ENCODE measurements around the gene TSPAN9. TPM values are rescaled to one million over a fixed set of nuclear protein-coding genes. Genes with fewer than 3 reads are reported as not detected.

The TSPAN9 gene
- total and polyA plus RNA-seq, 10 of the 15 experiments (the other 5 are each of a cell fraction or from before 2014, with no cell fraction given): 0.03 to 1.0 (median 0.12) TPM; not detected in 5

- in situ Hi-C loops (cut with MboI): no loop called here
- Histone ChIP-seq H3K36me3 (ENCODE audit: control insufficient read depth in 2 of 2, insufficient read depth in 2 of 2, low read length in 1 of 2) (no peaks in the 10 kb centered on the region), H3K4me3 (no peak overlapping the region), H3K27ac (ENCODE audit: control insufficient read depth, insufficient read depth) (no peak overlapping the region), H3K9me3 (replicated peaks; ENCODE audit: control insufficient read depth, insufficient read depth, low read length) (no peaks in the 10 kb centered on the region), H2AFZ (ENCODE audit: control insufficient read depth, low read depth, low read length) (no peak overlapping the region), H3K79me2 (ENCODE audit: control insufficient read depth, insufficient read depth, low read length) (no peaks in the 10 kb centered on the region), H4K20me1 (ENCODE audit: control insufficient read depth, insufficient read depth) (no peaks in the 10 kb centered on the region), H3K4me1 (ENCODE audit: control insufficient read depth, insufficient read depth, low read length) (peaks cover 12% of the 10 kb centered on the region), H3K4me2 (ENCODE audit: control insufficient read depth, insufficient read depth) (no peak overlapping the region), H3K9ac (ENCODE audit: control insufficient read depth, insufficient read depth, low read length) (no peak overlapping the region), H3K27me3 (replicated peaks in 1 of 2; ENCODE audit: control insufficient read depth in 2 of 2, insufficient read depth in 2 of 2, low read length in 1 of 2) (peaks cover 0 to 3% of the 10 kb centered on the region in 2 experiments; a peak in 2 of 4 replicates)
- 93% methylated on average over 8 of the region's 8 CpGs for WGBS (ENCODE audit: insufficient coverage, insufficient replicate concordance, low lambda C conversion rate, missing lambda C conversion rate)
- SMC1A ChIA-PET (ENCODE audit: uncharacterized antibody, unreplicated experiment): no interaction called here
- RAD21 ChIA-PET (ENCODE audit: unreplicated experiment): no interaction called here
- FAIRE-seq: no peak
- ATAC-seq: no peak
- CTCF ChIA-PET: no interaction called here
- no TSS peak for BruUV-seq (replicated peaks)
- no peak for TF ChIP-seq ZNF622 (IDR thresholded peaks at IDR 0.05)
- TF ChIP-seq NFIC (IDR thresholded peaks at IDR 0.05; ENCODE audit: low read depth, low read length): no peak
- TF ChIP-seq ZNF207 (IDR thresholded peaks at IDR 0.05; ENCODE audit: borderline replicate concordance): no peak
- no peak for TF ChIP-seq JUNB (IDR thresholded peaks at IDR 0.05)
- TF ChIP-seq, protein P1, sequence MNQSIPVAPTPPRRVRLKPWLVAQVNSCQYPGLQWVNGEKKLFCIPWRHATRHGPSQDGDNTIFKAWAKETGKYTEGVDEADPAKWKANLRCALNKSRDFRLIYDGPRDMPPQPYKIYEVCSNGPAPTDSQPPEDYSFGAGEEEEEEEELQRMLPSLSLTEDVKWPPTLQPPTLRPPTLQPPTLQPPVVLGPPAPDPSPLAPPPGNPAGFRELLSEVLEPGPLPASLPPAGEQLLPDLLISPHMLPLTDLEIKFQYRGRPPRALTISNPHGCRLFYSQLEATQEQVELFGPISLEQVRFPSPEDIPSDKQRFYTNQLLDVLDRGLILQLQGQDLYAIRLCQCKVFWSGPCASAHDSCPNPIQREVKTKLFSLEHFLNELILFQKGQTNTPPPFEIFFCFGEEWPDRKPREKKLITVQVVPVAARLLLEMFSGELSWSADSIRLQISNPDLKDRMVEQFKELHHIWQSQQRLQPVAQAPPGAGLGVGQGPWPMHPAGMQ (IDR thresholded peaks at IDR 0.05; ENCODE audit: borderline replicate concordance): no peak
- no peak for TF ChIP-seq ZNF384 (IDR thresholded peaks at IDR 0.05; ENCODE audit: borderline replicate concordance, low read depth, low read length)
- TF ChIP-seq, protein P2, sequence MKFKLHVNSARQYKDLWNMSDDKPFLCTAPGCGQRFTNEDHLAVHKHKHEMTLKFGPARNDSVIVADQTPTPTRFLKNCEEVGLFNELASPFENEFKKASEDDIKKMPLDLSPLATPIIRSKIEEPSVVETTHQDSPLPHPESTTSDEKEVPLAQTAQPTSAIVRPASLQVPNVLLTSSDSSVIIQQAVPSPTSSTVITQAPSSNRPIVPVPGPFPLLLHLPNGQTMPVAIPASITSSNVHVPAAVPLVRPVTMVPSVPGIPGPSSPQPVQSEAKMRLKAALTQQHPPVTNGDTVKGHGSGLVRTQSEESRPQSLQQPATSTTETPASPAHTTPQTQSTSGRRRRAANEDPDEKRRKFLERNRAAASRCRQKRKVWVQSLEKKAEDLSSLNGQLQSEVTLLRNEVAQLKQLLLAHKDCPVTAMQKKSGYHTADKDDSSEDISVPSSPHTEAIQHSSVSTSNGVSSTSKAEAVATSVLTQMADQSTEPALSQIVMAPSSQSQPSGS (IDR thresholded peaks at IDR 0.05; ENCODE audit: low read length): no peak
- TF ChIP-seq, protein P3, sequence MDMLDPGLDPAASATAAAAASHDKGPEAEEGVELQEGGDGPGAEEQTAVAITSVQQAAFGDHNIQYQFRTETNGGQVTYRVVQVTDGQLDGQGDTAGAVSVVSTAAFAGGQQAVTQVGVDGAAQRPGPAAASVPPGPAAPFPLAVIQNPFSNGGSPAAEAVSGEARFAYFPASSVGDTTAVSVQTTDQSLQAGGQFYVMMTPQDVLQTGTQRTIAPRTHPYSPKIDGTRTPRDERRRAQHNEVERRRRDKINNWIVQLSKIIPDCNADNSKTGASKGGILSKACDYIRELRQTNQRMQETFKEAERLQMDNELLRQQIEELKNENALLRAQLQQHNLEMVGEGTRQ (IDR thresholded peaks at IDR 0.05; ENCODE audit: borderline replicate concordance, low read depth, low read length): no peak
- TF ChIP-seq GABPA (IDR thresholded peaks at IDR 0.05; ENCODE audit: low read depth): no peak
- TF ChIP-seq TBL1XR1 (IDR thresholded peaks at IDR 0.05; ENCODE audit: low read depth, low read length): no peak
- no peak for TF ChIP-seq CBX3 (IDR thresholded peaks at IDR 0.05; ENCODE audit: borderline replicate concordance, low read depth)
- TF ChIP-seq ZNF24 (IDR thresholded peaks at IDR 0.05): no peak
- TF ChIP-seq MXI1 (IDR thresholded peaks at IDR 0.05; ENCODE audit: low read depth, low read length): no peak
- no peak for DNase-seq (ENCODE audit: low read depth, low spot score)
- intact Hi-C loops (cut with micrococcal nuclease; ENCODE audit: unreplicated experiment): no loop called here
- POLR2A ChIA-PET: no interaction called here
These were observed 142.1 kb downstream of the TSPAN9 start for GRCh38 chr12:3219233-3219632.
